Activated naive CD4-positive, alpha-beta T cell treated with anti-CD3 and anti-CD28 coated beads, Interleukin-2, amount 50 U/mL, for 16 hours (primary cell): ENCODE measurements around the gene GPATCH2.
"Not testable (repeated sequence)": the region's sequence is repeated elsewhere in the genome, so short reads cannot be mapped to it uniquely, and the experiment has no call there.

ENCODE experiments used
- DNase-seq: peaks from one replicate; pipeline ENCODE4 v3.0.0-alpha.2; 2020

GPATCH2 gene

DNA sequence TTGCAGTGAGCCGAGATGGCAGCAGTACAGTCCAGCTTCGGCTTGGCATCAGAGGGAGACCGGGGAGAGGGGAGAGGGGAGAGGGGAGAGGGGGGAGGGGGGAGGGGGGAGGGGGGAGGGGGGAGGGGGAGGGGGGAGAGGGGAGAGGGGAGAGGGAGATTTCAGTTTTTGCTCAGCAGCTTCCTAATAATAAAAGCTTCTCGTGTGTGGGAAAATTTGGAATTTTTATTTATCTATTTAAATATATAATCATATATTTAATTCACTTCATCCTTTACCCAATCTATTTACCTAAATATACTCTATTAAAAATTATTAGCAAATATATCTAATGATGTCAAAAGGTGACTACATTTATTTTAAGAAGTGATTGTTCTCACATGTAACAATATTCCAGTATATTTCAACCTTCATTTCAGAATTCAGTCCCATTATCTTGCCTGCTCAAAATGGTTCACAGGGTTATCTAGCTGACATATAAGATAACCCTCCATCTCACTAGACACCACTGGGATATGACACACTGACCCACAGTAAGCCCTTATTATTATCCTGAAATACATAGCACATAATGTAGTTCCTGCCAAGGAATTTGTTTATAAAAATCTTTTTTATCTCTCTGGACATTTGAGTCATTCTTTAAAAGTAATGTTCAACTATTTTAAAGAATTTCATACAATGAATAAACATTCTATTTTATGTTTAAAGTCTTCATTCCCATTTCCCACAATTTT, 105.9 kb downstream of the GPATCH2 start:
- no peak for DNase-seq

DNA sequence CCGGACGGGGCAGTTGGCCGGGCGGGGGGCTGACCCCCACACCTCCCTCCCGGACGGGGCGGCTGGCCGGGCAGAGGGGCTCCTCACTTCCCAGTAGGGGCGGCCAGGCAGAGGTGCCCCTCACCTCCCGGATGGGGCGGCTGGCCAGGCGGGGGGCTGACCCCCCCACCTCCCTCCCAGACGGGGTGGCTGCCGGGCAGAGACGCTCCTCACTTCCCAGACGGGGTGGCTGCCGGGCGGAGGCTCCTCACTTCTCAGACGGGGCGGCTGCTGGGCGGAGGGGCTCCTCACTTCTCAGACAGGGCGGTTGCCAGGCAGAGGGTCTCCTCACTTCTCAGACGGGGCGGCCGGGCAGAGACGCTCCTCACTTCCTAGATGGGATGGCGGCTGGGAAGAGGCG, 107.0 kb downstream of the GPATCH2 start:
- DNase-seq = not testable (repeated sequence)

DNA sequence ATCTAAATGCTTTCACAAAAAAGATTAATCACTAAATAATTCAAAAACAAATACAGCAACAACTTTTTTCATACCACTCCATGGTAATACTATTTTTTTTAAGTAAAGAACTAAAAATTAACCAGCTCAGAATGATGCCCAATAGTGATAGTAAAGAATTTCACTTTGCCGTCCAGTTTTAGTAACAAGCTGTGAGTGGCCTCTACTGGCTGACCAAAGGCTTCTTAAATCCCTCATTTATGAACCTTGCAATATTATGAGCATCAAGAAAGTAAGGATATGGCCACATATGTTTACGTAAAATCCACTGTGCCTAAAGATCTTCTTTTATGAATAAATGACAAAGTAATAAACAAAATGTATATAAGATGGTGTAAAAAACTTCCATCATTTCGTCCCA, 108.6 kb downstream of the GPATCH2 start:
- DNase-seq = no peak

DNA sequence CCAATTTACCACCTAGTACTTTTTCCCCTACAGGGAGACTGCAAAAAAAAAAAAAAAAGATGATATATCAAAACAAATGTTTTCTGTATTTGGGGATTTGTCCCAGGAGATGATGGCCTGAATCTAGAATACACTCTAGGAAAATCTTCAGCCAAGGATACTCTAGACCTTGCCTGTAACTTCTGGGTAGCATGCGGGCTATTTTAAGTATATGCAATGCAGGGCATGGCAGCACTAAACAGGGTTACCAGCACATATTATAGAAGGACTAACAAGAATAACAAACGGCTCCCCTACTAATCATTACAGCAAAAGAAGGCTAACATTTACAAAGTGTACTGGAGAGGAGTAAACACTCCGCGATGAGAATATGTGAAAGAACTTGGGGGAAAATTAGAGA, 109.6 kb downstream of the GPATCH2 start:
- DNase-seq = no peak

DNA sequence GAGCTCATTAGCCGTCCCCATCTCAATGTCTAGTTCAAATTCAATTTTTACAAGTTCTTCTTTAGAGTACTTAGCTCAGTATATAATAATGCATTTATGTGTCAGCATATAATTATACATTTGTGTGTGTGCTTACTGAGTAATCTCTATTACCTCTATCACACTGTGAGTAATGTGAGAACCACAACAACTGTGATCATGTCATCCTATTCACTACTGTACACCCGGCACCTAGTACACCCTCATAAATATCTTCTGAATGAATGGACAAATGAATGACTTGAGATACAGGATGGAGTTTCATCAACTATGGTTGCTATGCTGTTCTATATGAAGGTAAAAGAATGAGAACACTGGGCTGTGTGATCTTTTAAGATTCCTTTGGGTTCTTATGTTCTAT, 124.0 kb downstream of the GPATCH2 start:
- no peak for DNase-seq

DNA sequence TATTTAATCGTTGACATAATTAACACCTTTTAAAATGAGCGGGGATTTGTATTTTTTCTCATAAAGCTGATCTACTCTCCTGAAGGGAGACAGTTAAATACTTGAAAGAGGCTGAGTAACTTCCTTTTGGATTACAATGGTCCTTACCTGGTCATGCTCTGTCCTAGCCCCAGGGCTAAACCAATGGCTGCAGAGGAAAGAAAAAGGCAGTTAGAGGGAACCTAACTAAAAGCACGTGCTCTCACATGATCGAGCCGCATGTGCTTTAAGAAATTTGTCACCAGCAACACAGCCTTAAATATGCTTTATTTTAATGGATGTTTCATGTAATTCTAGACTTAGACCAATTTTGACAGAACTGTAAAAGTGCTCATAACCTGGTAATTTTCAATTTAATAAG, 132.7 kb downstream of the GPATCH2 start:
- no peak for DNase-seq

DNA sequence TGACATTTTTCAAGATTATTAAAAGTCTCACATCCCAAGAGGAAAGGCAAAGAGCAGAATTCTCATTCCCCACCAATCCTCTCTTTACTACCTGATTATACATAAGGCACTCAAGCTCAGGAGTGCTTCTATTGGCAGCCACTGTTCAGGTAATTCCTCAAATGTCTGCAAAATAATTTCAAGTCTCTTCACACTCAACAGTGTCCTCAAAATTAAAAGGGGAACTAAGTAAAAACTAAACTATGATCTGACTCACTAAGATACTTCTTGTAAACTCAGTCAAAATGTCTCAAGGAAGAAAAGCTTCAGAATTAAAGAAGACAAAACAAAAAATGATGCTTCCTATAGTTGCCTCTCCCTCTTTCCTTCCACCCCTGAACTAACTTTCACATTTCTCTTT, 135.6 kb downstream of the GPATCH2 start:
- no peak for DNase-seq

DNA sequence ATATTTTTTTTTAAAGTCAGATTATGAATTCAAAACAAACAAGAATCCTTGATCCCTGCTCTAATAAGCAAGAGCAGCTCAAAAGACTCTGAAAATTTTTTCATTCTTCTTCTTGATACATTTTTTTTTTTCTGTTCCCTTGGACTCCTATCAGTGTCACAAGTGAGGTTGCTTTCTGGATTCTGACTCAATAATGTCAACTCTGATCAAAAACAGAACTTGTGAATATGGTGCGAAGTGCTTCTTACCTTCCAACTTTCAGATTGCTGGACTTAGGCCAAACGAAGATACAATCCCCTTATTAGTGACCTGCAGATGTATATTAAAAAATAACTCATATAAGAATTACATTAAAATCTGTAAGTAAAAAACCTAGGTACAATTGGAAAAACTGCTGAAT, 136.1 kb downstream of the GPATCH2 start:
- DNase-seq = no peak

DNA sequence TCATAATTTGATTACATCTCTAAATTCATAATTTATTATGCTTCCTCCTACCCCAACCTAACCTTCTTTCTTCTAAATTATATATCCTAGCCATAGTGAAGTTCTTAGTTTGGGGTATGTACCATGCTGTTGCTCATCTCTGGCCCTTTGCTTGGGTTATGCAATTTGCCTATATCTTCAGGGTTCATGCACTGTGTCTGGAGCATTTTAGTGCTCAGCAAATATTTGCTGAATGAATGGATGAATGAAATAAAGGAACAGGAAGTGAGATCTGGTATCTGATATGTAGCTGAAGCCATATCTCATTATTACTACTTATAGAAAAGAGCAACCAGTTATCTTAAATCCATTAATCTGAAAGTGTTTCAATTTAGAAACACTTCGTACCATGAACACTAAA, 137.6 kb downstream of the GPATCH2 start:
- no peak for DNase-seq

DNA sequence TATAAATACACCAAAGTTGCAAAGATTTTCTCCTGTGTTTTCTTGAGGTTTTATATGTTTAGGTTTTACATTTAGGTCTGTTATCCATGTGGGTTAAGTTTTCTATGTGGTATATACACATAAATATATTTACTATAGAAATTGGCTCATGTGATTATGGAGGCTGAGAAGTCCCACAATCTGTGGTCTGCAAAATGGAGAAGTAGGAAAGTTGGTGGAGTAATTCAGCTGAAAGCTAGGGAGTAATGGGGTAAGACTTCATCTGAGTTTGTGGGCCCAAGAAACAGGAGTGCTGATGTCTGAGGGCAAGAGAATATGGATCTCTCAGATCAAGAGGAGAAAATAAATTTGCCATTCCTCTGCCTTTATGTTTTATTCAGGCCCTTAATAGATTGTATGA, 146.0 kb downstream of the GPATCH2 start:
- no peak for DNase-seq

DNA sequence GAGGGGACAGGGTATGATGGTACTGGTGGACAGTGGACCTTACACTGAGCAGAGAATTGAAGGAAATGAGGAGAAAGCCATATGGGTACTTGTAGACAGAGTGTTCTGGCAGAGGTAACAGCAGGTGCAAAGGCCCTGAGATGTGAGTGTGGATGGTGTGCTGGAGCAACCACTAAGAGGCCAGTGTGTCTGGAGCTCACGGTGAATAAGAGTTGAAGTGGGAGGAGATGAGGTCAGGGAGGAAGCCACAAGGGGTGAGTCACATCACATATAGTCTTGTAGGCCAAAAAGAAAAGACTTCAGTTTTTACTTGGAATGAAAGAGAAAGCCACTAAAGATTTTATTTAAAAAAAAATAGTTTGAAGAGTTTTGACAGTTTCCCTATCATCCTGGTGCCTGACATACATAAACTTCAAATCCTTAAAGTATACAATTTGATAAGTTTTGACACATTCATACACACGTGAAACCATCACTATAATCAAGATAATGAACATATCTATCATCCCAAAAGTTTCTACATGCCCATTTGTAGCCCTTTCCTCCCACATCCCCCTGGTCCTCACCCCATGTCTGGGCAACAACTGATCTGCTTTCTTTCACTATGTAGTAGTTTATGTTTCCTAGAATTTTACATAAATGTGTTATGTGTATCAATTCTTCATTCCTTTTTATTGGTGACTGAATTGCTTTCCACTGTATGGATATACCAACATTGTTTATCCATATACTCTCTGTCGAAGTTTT, 148.4 kb downstream of the GPATCH2 start:
- peak; percentile 32 for DNase-seq

DNA sequence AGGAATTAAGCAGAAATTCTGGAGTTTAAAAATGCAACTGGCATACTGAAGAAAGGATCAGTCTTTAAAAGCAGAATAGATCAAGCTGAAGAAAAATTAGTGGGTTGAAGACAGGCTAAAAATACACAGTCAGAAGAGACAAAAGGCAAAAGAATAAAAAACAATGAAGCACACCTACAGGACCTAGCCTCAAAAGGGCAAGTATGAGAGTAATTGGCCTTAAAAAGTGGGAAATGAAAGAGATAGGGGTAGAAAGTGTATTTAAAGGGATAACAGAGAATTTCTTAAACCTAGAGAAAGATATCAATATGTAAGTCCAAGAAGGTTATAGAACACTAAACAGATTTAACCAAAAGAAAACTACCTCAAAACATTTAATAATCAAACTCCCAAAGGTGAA, 152.4 kb downstream of the GPATCH2 start:
- DNase-seq = no peak

DNA sequence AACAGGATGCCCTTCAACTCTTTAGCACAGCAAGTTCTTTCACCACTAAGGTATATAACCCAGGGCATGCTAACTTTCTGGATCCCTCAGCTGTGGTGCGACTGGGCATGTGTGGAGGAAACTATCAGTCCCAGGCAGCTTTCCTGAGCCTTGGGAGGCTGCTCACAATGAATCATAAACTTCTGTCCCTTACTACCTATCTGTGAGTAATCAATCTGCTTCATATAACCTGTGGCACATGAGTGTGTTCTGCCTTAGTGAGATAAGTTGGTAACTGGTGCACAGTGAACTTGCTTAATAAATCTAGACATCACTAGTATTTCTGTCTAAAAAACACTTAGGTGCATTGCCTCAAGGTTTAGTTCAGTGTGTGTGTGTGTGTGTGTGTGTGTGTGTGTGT, 158.0 kb downstream of the GPATCH2 start:
- no peak for DNase-seq

DNA sequence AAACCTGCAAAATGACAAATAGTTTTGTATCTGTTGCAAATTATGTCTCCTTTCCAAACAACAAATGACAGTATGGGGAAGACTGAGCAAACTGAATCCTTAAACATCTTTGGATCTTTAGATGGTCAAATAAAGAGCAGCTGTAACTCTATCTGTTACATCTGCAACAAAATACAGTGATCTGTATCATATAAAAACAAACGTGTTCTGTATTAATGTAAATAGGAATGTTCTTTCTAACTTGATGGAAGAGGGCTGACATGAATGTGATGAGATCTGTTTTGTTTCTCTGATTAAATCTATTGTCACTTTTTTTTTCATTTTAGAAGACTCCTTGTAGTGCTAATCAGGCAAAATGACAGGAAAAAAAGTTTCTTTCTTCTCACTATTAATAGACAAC, 159.5 kb downstream of the GPATCH2 start:
- no peak for DNase-seq

DNA sequence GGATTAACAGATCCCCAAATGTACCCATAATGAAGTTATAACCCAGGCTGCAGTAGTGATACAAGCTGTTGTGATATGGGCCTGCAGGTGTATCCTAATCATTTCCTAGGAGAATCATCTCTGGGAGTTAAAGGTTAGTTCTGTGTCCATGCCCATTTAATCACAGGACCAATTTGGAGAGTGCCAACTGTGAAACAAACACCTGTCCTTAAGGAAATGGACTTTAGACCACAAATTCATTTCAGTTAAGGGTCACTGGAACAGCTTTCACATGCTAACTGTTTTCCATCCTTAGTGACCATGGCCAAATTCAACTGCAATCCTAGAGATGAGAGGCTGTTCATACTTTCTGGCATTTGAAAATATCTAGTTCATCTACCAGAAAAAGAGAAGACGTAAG, 160.9 kb downstream of the GPATCH2 start:
- DNase-seq = no peak

DNA sequence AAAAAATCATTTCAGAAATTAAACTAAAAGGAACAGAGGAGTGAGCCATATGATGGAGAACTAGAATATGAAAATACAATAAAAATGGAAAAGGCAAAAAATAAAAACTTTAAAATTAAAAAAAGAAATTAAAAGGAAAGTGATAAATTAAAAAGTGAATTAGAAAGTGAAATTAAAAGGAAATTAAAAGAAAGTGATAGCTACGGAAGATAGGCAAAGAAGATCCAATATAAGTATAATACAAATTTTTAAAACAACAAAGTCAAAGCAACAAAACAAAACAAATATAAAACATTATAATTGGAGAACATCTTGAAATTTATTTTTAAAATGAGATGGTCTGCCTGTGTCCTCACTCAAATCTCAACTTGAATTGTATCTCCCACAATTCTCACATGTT, 165.8 kb downstream of the GPATCH2 start:
- no peak for DNase-seq

DNA sequence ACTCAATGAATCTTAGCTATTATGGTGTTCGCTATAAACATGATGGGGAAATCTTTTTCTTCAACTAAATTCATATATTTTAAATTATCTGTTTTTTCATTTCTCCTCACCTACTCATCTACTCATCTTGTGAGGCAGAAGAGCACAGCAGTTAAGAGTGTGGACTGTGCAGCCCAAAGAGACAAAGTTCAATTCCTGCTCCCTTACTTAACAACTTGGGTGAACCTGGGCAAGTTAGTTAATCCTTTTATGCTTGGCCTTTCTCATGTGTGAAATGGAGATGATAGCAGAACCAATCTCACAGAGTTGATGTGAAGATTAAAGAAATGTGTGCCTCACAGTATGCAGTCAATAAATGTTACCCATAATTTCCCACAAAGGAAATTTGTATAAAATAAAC, 168.2 kb downstream of the GPATCH2 start:
- no peak for DNase-seq

DNA sequence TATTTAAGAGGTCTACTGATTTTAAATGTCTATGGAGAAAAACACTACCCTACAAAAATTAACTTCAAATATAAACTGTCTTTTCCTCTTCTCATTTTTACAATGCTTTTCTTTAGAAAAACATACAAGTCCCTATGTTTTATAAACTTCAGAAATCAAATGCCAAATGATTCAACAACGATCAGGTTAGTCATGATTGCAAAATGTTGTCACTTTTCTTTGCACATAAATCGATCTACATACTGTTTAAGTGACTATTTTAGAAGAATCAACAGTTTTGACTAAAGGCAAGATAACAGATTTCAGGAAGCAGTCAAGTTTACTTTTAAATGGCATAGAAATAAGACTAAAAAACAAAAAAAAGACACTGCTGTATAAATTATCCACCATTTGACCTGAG, 168.7 kb downstream of the GPATCH2 start:
- no peak for DNase-seq

DNA sequence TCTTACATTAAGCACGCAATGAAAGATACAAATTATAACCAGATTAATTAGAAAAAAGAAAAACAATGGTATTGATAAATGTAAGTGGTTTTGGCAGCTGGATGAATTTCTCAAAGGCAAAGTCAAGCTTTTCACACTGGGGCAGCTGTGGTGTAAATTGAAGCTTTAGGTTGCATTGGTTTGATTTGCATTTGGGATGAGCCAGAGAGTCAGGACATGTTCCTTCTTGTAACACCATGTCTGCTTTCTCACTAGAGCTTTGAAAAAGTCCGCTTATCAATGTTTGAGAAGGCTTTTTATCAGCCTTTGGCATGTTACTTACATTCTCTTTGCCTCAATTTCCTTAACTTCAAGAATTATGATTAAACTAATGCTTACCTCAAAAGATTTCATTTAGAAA, 173.9 kb downstream of the GPATCH2 start:
- DNase-seq = no peak

DNA sequence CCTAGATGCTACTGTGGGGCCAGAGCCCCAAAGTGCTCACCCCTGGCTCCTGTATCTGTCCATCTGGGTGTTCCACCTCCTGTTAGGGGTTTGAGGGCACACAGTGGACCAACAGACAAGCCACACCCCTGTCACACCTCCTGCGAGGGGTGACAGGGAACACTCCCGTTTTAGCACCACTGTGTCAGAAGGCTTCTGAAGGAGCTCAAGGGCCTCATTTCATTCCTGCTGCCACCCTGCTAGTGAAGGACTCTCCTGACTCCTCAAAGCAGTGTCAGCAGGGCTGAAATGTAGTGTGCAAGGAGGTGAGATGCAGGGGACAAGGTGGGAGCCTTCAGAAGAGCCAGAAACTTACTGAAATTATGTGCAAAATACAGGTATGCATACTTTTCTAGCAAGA, 174.6 kb downstream of the GPATCH2 start:
- DNase-seq = no peak

DNA sequence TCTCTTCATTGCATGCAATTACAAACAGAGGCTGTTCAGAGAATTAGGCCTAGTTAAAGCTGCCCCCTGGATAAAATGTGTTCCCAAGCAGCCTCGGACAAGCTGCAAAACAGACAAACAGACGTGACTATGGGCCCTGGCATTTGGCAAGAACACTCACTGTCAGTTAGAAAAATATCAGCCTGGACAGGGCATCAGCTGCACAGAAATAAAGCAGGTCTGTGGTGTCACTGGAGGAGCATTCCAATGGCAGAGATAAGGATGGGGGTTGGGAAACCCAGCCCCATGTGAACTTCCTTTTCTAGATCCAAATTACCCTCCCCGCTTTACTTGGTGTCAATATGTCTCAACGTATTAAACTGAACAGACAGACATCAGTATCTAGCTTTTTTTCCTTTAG, 177.1 kb downstream of the GPATCH2 start:
- no peak for DNase-seq

DNA sequence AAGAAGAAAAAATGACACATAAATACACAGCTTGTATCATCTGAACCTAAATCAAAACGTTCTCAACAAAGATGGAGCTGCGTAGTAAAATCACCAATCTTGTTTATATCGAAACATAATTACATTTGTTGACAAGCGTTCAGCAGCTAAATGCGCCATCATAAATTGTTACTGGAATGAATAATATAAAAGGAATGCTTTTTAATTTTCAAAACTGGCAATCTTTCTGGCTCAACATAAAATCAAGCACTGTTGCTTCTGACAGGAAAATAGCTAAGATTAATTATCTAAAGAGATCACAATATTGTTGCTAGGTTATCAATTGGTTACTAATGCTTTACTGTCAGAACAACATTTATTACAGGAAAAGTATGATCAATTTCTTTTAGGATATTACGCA, 181.5 kb downstream of the GPATCH2 start:
- no peak for DNase-seq

DNA sequence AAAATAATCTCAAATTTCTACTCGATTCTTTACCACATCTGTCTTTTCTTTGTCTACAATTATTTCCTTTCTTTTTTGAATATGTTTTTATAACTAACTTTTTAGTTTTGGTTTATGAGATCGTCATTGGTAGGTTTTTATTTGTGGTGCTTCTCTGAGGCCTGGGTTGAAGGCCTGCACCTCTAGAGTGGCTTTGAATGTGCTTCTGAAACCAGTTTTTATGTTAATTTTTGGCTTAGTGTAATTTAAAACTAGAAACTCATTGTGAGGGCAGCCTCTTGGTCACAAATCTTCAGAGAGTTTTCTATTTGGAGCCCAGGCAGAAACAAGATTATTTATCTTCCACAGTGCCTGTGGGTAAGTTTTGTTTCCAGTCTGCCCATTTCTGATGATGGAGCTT, 187.0 kb downstream of the GPATCH2 start:
- DNase-seq = no peak

DNA sequence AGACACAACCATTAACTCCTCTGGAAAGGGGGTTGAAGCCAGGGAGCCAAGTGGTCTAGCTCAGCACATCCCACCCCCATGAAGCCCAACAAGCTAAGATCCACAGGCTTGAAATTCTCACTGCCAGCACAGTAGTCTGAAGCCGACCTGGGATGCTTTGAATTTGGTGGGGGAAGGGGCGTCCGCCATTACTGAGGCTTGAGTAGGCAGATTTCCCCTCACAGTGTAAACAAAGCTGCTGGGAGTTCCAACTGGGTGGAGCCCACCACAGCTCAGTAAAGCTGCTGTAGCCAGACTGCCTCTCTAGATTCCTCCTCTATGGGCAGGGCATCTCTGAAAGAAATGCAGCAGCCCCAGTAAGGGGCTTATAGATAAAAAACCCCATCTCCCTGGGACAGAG, 193.5 kb downstream of the GPATCH2 start:
- DNase-seq = no peak

DNA sequence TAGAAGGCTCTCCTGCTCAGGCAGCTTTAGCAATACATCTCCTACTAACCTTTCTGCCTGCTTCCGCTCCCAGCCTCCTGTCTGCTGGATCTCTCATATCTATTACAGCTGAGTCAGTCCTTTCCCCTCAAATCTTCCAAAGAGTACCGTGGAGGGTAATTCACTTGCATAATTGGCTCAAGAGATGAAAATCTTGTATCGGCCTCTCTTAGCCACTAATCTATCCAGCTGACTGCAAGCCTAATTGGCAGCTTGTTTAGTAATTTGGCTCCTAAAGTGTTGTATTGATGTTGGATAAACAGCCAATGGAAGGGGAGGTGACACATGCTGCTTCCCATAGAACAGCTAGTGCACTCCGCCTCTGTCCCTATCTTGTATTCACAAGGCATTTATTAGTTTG, 195.7 kb downstream of the GPATCH2 start:
- no peak for DNase-seq
